ENCODE measurements around the gene VSIR.

The VSIR gene

GRCh38 chr10:71782221-71782916 is 9.0 kb upstream of the VSIR start:
- no peak for DNase-seq

- no peak for DNase-seq
These were observed 7.4 kb upstream of the VSIR start for GRCh38 chr10:71780719-71781118.

DNA sequence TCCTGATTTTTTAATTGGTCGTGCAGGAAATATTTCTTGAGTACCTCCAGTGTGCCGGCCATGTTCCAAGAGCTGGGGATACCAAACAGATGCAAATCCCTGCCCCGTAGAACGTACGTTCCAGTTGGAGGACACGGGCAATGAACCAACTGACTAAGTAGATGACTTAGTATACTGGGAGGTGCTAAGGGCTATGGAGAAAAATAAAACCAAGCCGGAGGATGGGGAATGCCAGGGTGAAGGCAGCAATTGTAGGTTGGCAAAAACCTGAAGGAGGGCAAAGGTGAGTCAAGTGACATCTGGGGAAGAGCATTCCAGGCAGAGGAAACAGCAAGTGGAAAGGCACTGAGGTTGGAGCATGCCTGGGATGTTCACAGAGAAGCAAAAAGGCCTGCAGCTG is 6.8 kb upstream of the VSIR start:
- no peak for DNase-seq

- no peak for DNase-seq
These were observed 6.3 kb upstream of the VSIR start for GRCh38 chr10:71779641-71780040.

DNA sequence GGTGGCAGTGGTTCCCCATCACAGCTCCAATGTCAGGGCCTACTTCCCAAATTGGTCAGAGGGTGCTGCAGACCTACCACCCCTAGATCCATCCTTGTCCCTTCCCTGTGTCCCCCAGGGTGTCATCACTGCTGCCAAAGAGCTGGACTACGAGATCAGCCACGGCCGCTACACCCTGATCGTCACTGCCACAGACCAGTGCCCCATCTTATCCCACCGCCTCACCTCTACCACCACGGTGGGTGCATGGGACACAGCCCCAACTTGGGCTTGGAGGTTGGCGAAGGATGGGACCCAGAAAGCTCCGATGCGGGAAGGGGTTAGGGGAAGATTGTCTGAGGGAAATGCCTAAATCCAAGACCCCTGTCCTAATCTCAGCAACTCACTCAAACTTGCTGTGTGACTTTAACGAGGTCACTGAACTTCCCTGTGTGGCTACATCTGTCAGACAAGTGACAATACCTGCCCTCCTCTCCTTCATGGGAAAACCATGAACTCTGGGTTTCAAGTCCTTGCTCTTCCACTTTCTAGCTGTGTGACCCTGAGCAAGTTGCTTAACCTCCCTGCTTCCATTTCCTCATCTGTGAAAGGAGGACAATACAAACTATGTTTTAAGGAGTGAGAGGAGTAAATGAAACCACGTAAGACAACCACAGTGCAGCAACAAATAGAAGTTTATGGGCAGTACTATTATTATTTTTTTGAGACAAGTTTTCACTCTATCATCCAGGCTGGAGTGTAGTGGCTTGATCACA is 4.9 kb upstream of the VSIR start:
- DNase-seq, result no peak

DNA sequence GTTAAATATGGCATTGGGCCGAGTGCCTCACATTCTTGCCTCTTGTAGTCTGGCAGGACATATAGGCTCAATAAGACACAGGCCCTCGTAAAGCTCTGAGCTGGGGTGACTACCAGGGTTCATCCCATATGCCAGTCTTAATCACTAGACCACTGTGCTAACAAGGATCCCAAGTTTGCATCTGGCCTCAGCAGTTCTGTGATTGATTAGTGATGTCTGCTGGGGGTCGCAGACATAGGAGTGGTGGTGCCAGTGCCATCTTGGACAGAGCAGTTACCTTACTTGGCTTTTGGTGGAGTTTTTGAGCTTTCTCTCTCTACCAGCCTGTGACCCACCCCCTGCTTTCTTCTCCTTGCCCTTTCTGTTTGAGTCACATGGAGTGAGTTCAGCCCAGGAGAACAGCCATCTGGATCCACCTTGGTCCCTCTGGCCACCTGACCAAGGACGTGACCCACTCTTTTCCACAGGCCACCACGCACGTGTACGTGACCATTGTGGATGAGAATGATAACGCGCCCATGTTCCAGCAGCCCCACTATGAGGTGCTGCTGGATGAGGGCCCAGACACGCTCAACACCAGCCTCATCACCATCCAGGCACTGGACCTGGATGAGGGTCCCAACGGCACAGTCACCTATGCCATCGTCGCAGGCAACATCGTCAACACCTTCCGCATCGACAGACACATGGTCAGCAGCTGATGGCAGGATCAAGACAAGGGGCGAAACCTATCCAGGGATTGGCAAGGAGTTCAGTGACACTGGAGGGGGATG is 4.1 kb upstream of the VSIR start:
- no peak for DNase-seq

- no peak for DNase-seq
These were observed 3.2 kb upstream of the VSIR start for GRCh38 chr10:71776481-71776925.

DNA sequence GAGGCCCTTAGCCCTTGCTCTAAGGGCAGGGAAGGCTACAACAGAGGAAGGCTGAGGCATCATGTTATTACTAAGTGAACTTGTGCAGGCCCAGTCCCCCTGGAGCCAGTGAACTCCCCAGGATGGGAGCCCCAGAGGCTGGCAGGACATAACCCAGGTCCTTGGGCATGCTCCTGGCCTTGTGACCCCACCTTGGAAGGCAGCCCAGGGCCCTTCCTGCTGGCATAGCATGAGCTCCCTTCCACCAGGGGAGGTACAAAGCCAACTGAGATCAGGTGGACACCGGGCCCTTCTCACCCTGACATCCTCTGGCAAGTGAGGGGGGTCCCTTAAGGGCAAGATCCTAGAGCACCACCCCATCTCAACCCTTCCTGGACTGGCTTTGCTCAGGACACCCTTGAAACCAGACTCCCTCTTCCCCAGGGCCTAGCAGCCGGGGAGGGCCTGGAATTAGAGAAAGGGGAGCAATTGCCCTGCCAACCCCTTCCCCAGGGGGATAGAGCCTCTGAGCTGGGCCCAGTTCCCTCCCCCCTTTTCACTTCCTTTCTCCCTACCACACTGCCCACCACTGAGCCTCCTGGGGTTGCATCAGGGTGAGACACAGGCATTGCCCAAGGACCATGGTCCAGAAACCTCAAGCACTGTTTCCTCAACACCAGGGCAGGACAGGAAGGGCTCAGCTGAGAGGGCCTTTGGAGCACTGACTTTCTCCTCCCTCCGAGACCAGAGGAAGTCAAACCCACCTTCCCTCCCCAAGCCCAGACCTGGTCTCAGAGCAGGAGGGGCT is 1.8 kb upstream of the VSIR start:
- no peak for DNase-seq

- no peak for DNase-seq
These were observed 494 bp downstream of the VSIR start for GRCh38 chr10:71772832-71773220.

DNA sequence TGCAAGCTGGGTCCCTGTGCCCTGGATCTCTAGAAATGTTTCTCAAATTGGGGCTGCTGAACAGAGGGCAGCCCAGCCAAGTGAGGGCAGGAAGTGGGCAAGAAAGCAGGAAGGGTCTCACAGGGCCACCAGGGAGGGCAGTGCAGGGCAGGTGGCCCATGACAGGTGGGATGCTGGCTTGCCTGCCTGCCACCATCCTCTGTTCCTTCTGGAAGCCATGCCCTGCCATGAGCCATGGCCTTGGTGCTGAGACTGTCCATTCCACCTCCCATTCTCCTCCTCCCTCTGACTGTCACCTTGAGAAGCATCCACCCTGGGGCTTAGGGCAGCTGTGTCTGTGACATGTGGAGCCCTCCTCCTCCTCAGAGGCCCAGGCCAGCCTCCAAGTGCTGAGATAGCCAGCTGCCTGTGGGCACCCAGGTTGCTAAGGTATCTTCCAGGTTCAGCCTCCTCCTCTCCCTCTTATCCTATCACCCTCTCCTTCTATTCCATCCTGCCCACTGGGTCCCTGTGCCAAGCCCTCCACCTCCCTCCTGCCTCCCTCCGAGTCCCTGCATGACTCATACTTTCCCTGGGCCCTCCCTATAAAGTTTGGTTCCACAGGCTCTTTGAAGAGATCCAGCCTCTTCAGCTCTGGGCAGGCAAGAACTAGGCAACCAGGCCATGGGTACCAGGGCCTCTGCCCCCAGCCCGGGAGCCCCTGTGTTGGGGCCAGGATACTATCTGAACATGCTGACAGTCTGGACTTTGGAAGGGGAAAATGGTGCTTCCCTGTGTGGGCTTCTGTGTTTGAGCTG is 1.3 kb downstream of the VSIR start:
- peak; percentile 68 for DNase-seq

DNA sequence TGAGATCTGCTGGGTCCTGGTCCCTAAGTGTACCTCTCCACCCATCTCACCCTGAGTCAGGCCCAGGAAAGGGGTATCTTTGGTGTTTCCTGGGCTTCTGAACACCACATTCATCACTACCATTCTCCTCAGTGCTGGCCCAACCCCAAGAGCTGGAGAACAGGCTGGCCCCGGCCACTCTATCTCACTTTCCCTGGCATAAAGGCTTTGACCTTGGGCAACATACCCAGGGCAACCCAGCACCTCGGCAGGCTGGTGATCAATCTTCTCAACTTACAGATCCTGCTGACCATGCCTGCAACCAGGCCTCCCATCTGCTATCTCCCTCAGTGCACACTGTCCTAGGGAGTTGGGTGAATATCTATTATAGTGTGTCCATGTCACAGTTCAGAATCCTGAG is 2.1 kb downstream of the VSIR start:
- no peak for DNase-seq

DNA sequence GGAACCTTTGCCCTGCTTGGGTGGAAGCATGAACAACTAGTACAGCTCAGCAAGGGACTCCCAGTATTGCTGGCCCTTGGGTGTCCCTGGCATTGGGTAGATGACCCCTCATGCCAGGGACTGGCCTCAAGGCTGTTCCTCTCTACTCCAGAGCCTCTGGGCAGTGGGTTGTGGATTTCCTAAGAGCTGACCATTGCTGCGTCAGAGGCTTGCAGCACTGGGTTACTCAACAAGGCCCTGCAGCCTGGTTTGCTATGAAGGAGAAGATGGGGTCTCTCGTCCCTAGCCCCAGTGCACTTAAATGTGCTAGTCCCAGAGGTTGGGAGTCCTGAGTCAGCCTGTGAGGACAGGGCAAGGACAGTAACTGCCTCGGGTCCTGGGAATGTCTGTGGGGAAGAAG is 2.5 kb downstream of the VSIR start:
- DNase-seq, result no peak

GRCh38 chr10:71770255-71770654 is 3.1 kb downstream of the VSIR start:
- DNase-seq, result no peak

DNA sequence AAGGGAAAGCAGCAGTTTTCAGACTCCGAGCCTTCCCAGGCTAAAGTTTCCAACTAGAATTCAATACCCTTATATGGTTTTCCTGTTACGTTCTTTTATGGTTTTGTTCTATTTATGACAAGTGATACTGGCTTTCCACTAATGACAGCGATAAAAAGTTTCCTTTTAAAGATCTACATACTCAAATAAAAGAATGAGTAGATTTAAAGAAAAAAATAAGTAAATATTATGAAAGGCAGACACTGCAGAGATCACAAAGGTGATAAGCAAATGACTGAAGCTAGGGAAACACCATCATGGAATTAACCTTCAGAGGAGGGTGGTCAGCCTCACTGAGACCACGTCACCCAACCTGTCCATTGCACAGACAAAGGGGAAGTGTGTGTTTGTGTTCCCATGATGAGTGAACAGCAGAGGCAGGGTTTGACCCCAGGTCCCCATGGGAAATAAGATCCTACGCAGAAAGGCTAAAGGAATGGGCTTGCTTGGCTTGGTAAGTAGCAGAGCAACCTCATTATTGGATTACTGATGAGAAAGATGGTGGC is 4.0 kb downstream of the VSIR start:
- no peak for DNase-seq

GRCh38 chr10:71767420-71768035 is 5.8 kb downstream of the VSIR start:
- DNase-seq, result peak; percentile 27

DNA sequence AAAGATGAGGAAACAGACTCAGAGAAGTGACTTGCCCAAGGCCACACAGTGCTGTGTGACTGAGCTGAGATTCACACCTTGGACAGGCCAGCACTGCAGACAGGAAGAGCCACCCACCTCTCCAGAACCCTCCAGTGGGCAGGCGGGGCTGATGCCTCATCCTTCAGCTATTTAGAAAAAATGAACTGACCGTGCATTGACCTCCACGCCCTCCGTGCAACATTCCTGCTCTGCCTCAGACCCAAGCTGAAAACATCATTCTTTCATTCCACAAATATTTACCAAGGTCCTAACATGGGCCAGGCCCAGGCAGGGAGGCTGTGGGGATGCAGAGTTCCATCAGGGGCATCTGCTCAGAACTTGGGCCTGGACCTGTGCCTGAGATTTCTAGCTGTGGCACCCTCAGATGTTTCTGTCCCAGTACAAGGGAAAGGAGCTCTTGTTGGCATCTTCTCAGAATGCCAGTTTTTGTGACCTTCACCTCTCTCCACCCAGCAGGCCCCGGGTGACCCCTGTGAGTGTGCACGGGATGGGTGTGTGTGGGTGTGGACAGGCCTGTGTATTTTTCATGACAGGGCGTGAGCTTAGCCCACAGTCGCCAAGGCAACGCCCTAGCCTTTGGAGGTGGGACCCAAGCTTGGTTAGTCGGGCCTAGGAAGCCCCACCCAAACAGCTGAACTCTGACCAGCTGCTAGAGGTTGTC is 6.5 kb downstream of the VSIR start:
- DNase-seq, result peak; percentile 95

DNA sequence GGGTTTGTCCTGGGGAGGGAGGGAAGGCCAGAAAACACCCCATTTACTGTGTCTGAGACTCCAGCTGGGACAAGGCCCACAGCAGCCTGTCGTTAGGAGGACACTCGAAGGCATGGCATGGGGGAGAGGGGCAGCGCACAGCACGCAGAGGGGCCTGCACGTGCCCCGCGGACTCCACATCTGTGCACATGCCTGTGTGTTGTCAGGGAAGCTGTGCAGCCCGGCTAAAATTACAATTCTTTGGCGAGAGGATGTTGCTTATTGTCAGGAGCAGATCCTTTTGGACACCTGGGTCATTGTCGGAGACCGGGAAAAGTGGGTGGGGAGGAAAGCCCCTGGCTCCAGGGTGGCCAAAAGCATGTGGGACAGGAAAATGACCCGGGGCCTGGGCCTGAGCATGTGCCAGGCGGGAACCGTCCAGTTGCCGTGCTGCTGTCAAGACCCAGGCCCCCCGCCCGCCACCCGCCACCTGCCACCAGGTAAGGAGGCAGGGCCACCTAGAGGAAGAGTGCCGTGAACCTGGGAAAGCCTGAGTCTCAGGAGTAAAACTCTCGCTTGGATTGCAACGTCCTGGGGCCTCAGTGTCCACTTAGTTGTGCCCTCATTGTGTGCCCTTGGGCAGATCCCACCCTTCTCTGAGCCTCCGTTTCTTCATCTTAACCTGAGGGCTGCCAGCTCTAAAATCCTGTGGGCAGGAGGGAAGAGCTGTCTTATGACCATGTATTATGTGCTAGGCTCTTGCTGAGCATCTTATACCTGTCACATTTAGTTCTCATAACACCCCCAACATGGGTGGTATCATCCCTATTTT is 7.2 kb downstream of the VSIR start:
- DNase-seq, result no peak

- peak; percentile 43 for DNase-seq
These were observed 8.0 kb downstream of the VSIR start for GRCh38 chr10:71765176-71765904.
